HepG2 (cell line): Measurements from ENCODE around the gene ETV5. TPM values are rescaled to one million over a fixed set of nuclear protein-coding genes. Genes with fewer than 3 reads are reported as not detected.

Experiments
- ATAC-seq: fragments of 200-7000 bp; cut with Tn5 transposase; 3 replicates; pipeline ENCODE4 v1.9.1; 2020; ENCODE audit warnings: mild to moderate bottlenecking, moderate library complexity
- BruUV-seq: library from RNA; stranded (reverse); fragments of 400-500 nt; replicated peaks from 2 replicates; lab custom pipeline; 2021; lab: Mats Ljungman, UMichigan
- CTCF ChIA-PET: fragments of 300-600 bp; formaldehyde crosslinking; extraction: SDS; loops from one replicate; lab custom pipeline; 2021; ENCODE audit warnings: low total read pairs, inconsistent platforms, low intra/inter-chr PET ratio; lab: Yijun Ruan, JAX
- POLR2A ChIA-PET: fragments of 350-600 bp; sonication (Branson Sonifier 250); formaldehyde crosslinking; loops from one replicate; lab custom pipeline; 2020; ENCODE audit warnings: antibody characterized with exemption, inconsistent platforms; lab: Yijun Ruan, JAX
- DNase-seq: peaks from one replicate; pipeline ENCODE4 v3.0.0-alpha.2; 2015; ENCODE audit warnings: low spot score
- FAIRE-seq: peaks from 3 replicates; lab custom pipeline; 2011; peaks lifted over from hg19 to GRCh38; lab: Jason Lieb, UNC
- H2AFZ ChIP-seq: one replicate; pipeline ENCODE4 v1.6.1; 2011; ENCODE audit warnings: low read length, inconsistent platforms
- H3K27ac ChIP-seq: fragments of 300-600 bp; 3 replicates; pipeline ENCODE4 v1.8.0; 2011; ENCODE audit warnings: mixed run types, mild to moderate bottlenecking, mixed read lengths, low read length, inconsistent platforms; ENCODE audit not compliant: insufficient read depth; ENCODE audit errors: extremely low read length
- H3K27me3 ChIP-seq, 2 experiments: fragments of 200-600 bp in 1 of 2; 2 replicates in 1 of 2; 3 replicates in 1 of 2; pipeline versions ENCODE4 v1.6.0 to v1.8.0; 2011; ENCODE audit warnings: low read length in 2 of 2, mild to moderate bottlenecking in 2 of 2, moderate library complexity in 2 of 2, inconsistent platforms in 1 of 2; ENCODE audit not compliant: insufficient read depth in 2 of 2, control insufficient read depth in 1 of 2
- H3K36me3 ChIP-seq, 2 experiments: fragments of 200-600 bp in 1 of 2; replicated peaks in 1 of 2; 2 replicates in 1 of 2; 3 replicates in 1 of 2; pipeline versions ENCODE4 v1.5.1 to v1.8.0; 2011; ENCODE audit warnings: low read length in 2 of 2, inconsistent platforms in 1 of 2; ENCODE audit not compliant: insufficient read depth in 2 of 2, control insufficient read depth in 1 of 2
- H3K4me1 ChIP-seq: 2 replicates; pipeline ENCODE4 v1.5.1; 2012; ENCODE audit warnings: low read length, inconsistent platforms; ENCODE audit not compliant: insufficient read depth
- H3K4me2 ChIP-seq: 2 replicates; pipeline ENCODE4 v1.6.0; 2011; ENCODE audit warnings: low read depth, low read length, inconsistent platforms
- H3K4me3 ChIP-seq, 3 experiments: fragments of 200-600 bp in 1 of 3; sonication (generic), shearing (Covaris generic) in 1 of 3; replicated peaks in 1 of 3; 2 replicates each; pipeline ENCODE4 v1.5.1; 2011 to 2016; ENCODE audit warnings: low read length in 3 of 3, inconsistent platforms in 2 of 3, low read depth in 2 of 3, mild to moderate bottlenecking in 2 of 3, control low read depth in 1 of 3, mixed read lengths in 1 of 3; ENCODE audit not compliant: insufficient read depth in 1 of 3
- H3K79me2 ChIP-seq: one replicate; pipeline ENCODE4 v1.6.1; 2011; ENCODE audit warnings: low read length, inconsistent platforms; ENCODE audit not compliant: insufficient read depth
- H3K9ac ChIP-seq: 2 replicates; pipeline ENCODE4 v1.6.0; 2011; ENCODE audit warnings: mild to moderate bottlenecking, low read depth, low read length, inconsistent platforms; ENCODE audit not compliant: insufficient read depth
- H3K9me3 ChIP-seq: 2 replicates; pipeline ENCODE4 v1.5.1; 2012; ENCODE audit warnings: mild to moderate bottlenecking, low read length
- H4K20me1 ChIP-seq: 2 replicates; pipeline ENCODE4 v1.6.0; 2011; ENCODE audit warnings: inconsistent platforms, mild to moderate bottlenecking, low read length, moderate library complexity; ENCODE audit not compliant: insufficient read depth
- CREM ChIP-seq, 2 experiments: sonication (generic) in 1 of 2; formaldehyde crosslinking in 1 of 2; IDR thresholded peaks; 2 replicates each; pipeline versions ENCODE4 v1.4.0 to v1.6.1; 2016 to 2020; ENCODE audit warnings: antibody characterized with exemption in 1 of 2, mild to moderate bottlenecking in 1 of 2, missing genetic modification reagents in 1 of 2
- EP300 ChIP-seq, 3 experiments: sonication (generic) in 1 of 3; formaldehyde crosslinking in 1 of 3; IDR thresholded peaks; 2 replicates each; pipeline versions ENCODE4 v1.5.1 to v1.6.1; 2011 to 2020; ENCODE audit warnings: low read depth in 2 of 3, low read length in 2 of 3, borderline replicate concordance in 1 of 3, improper control_type of control experiment in 1 of 3, mild to moderate bottlenecking in 1 of 3, missing genetic modification reagents in 1 of 3, moderate library complexity in 1 of 3
- HMG20A ChIP-seq: IDR thresholded peaks from 2 replicates; pipeline ENCODE4 v1.6.1; 2016; ENCODE audit warnings: borderline replicate concordance
- PPARG ChIP-seq: conservative IDR thresholded peaks from 2 replicates; pipeline ENCODE4 v1.6.1; 2016; ENCODE audit warnings: missing biosample characterization, missing genetic modification reagents
- RFX3 ChIP-seq: IDR thresholded peaks from 2 replicates; pipeline ENCODE4 v1.6.1; 2016; ENCODE audit warnings: missing biosample characterization, missing genetic modification reagents
- SMC3 ChIP-seq: IDR thresholded peaks from 2 replicates; pipeline ENCODE4 v1.6.1; 2011; ENCODE audit warnings: low read length, improper control_type of control experiment
- STAG1 ChIP-seq: sonication (generic); formaldehyde crosslinking; IDR thresholded peaks from 2 replicates; pipeline ENCODE4 v1.4.0; 2020; ENCODE audit warnings: missing genetic modification reagents
- STAT5B ChIP-seq: sonication (generic); formaldehyde crosslinking; IDR thresholded peaks from 2 replicates; pipeline ENCODE4 v1.4.0; 2020; ENCODE audit warnings: missing genetic modification reagents
- ZFP1 ChIP-seq: IDR thresholded peaks from 2 replicates; pipeline ENCODE4 v1.6.1; 2016
- ZNF510 ChIP-seq: sonication (generic); formaldehyde crosslinking; IDR thresholded peaks from 2 replicates; pipeline ENCODE4 v1.4.0; 2020; ENCODE audit warnings: low read depth, mild to moderate bottlenecking, missing genetic modification reagents
- ZNF652 ChIP-seq: IDR thresholded peaks from 2 replicates; pipeline ENCODE4 v1.6.1; 2016; ENCODE audit warnings: low read depth, borderline replicate concordance
- ZNF878 ChIP-seq: sonication (generic); formaldehyde crosslinking; IDR thresholded peaks from 2 replicates; pipeline ENCODE4 v1.8.1; 2023; ENCODE audit warnings: mild to moderate bottlenecking, missing genetic modification reagents, moderate library complexity
- WGBS: methylation state at CpG from one replicate; pipeline ENCODE4 v1.1.6; 2017; ENCODE audit warnings: low lambda C conversion rate; 5-methylcytosine and 5-hydroxymethylcytosine counted together
- in situ Hi-C: cut with HindIII; loops from 2 replicates; pipeline ENCODE4 v1.10.0; 2017; ENCODE audit warnings: low pct_unique_long_range_greater_than_20kb; ENCODE audit not compliant: extremely low pct_ligation_motif_present
- intact Hi-C: fragments of 100-400 bp; cut with micrococcal nuclease; formaldehyde crosslinking; loops from one replicate; pipeline ENCODE4 v1.10.0; 2022; ENCODE audit not compliant: unreplicated experiment
- polyA plus RNA-seq, 8 experiments: library from polyadenylated mRNA; depleted of rRNA in 3 of 8; stranded (reverse) in 7 of 8; unstranded in 1 of 8; fragments of >200 nt; fragmentation: Illumina TruSeq in 4 of 8; extraction: Trizol in 4 of 8; gene quantifications; 2 replicates each; pipeline versions ENCODE4 v1.2.1 to v1.2.3, GENCODE V29; 2011 to 2016; ENCODE audit warnings: low read depth in 4 of 8, missing spikeins in 1 of 8, mixed read lengths in 1 of 8; ENCODE audit not compliant: insufficient read depth in 1 of 8
- total RNA-seq, 5 experiments: library from RNA; depleted of rRNA; stranded (reverse); fragments of >200 nt; fragmentation: Illumina TruSeq; extraction: Trizol; gene quantifications; 2 replicates each; pipeline ENCODE4 v1.2.3, GENCODE V29; 2016; ENCODE audit warnings: low read depth in 1 of 5
- TF ChIP-seq, protein P1 (sequence below): sonication (generic); formaldehyde crosslinking; IDR thresholded peaks from 2 replicates; pipeline ENCODE4 v1.4.0; 2020; ENCODE audit warnings: missing genetic modification reagents, borderline replicate concordance
- TF ChIP-seq, protein P2 (sequence below): sonication (generic); formaldehyde crosslinking; IDR thresholded peaks from 2 replicates; pipeline ENCODE4 v1.5.0; 2020; ENCODE audit warnings: mild to moderate bottlenecking, missing genetic modification reagents, moderate library complexity
- TF ChIP-seq, protein P3 (sequence below): sonication (generic); formaldehyde crosslinking; IDR thresholded peaks from 2 replicates; pipeline ENCODE4 v1.5.0; 2020; ENCODE audit warnings: mild to moderate bottlenecking, missing genetic modification reagents
- TF ChIP-seq, protein P4 (sequence below): sonication (generic); formaldehyde crosslinking; IDR thresholded peaks from 2 replicates; pipeline ENCODE4 v1.4.0; 2020; ENCODE audit warnings: missing genetic modification reagents

The ETV5 gene
- total and polyA plus RNA-seq, 2 of the 13 experiments (the other 11 are each of a cell fraction or from before 2014, with no cell fraction given), result 52.9 to 57.2 TPM

- POLR2A ChIA-PET, result interaction anchor here (1.1 to 1.3 kb wide), 2 partner anchors 35 to 107 kb away, joined by 3 read pairs; no protein-coding TSS in a partner anchor
- ATAC-seq, result peak; percentile 83
- Histone ChIP-seq H2AFZ (no peak overlapping the region), H3K27me3 (no peaks in the 10 kb centered on the region), H3K4me1 (no peaks in the 10 kb centered on the region), H3K9me3 (no peaks in the 10 kb centered on the region), H3K4me2 (no peak overlapping the region), H3K9ac (no peak overlapping the region), H3K4me3 (no peak overlapping the region), H3K36me3 (no peaks in the 10 kb centered on the region), H3K27ac (no peak overlapping the region), H4K20me1 (no peaks in the 10 kb centered on the region), H3K79me2 (no peaks in the 10 kb centered on the region)
- intact Hi-C loops, result loop anchor here (1.0 to 2.0 kb wide), 2 partner anchors 42 to 239 kb away; no protein-coding TSS in a partner anchor
- in situ Hi-C loops, result no loop called here
- FAIRE-seq, result no peak
- peak; percentile 35 for DNase-seq
- no TSS peak for BruUV-seq
- CTCF ChIA-PET, result interaction anchor here (1.5 kb wide), 1 partner anchor 239 kb away, joined by 11 read pairs; no protein-coding TSS in a partner anchor
- WGBS, result 6% methylated on average over 3 of the region's 3 CpGs
- TF ChIP-seq, protein P1, sequence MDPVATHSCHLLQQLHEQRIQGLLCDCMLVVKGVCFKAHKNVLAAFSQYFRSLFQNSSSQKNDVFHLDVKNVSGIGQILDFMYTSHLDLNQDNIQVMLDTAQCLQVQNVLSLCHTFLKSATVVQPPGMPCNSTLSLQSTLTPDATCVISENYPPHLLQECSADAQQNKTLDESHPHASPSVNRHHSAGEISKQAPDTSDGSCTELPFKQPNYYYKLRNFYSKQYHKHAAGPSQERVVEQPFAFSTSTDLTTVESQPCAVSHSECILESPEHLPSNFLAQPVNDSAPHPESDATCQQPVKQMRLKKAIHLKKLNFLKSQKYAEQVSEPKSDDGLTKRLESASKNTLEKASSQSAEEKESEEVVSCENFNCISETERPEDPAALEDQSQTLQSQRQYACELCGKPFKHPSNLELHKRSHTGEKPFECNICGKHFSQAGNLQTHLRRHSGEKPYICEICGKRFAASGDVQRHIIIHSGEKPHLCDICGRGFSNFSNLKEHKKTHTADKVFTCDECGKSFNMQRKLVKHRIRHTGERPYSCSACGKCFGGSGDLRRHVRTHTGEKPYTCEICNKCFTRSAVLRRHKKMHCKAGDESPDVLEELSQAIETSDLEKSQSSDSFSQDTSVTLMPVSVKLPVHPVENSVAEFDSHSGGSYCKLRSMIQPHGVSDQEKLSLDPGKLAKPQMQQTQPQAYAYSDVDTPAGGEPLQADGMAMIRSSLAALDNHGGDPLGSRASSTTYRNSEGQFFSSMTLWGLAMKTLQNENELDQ (CRISPR knock-in tag), result no peak
- TF ChIP-seq STAT5B (no peak), ZFP1 (CRISPR knock-in tag) (no peak), ZNF510 (no peak), PPARG (CRISPR knock-in tag) (no peak), CREM (IDR thresholded peaks at IDR 0.05) (no peak), CREM (CRISPR knock-in tag; IDR thresholded peaks at IDR 0.05) (no peak), SMC3 (peak; percentile 53), ZNF652 (CRISPR knock-in tag) (no peak), EP300 (IDR thresholded peaks at IDR 0.05; ENCODE audit: low read depth in 2 of 2, low read length in 2 of 2) (no peak), EP300 (CRISPR knock-in tag; IDR thresholded peaks at IDR 0.05; ENCODE audit: borderline replicate concordance) (no peak), ZNF878 (CRISPR knock-in tag) (no peak), HMG20A (CRISPR knock-in tag) (no peak), STAG1 (peak; percentile 74), RFX3 (no peak)
- TF ChIP-seq, protein P2, sequence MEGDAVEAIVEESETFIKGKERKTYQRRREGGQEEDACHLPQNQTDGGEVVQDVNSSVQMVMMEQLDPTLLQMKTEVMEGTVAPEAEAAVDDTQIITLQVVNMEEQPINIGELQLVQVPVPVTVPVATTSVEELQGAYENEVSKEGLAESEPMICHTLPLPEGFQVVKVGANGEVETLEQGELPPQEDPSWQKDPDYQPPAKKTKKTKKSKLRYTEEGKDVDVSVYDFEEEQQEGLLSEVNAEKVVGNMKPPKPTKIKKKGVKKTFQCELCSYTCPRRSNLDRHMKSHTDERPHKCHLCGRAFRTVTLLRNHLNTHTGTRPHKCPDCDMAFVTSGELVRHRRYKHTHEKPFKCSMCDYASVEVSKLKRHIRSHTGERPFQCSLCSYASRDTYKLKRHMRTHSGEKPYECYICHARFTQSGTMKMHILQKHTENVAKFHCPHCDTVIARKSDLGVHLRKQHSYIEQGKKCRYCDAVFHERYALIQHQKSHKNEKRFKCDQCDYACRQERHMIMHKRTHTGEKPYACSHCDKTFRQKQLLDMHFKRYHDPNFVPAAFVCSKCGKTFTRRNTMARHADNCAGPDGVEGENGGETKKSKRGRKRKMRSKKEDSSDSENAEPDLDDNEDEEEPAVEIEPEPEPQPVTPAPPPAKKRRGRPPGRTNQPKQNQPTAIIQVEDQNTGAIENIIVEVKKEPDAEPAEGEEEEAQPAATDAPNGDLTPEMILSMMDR (CRISPR knock-in tag), result peak; percentile 68
- TF ChIP-seq, protein P3, sequence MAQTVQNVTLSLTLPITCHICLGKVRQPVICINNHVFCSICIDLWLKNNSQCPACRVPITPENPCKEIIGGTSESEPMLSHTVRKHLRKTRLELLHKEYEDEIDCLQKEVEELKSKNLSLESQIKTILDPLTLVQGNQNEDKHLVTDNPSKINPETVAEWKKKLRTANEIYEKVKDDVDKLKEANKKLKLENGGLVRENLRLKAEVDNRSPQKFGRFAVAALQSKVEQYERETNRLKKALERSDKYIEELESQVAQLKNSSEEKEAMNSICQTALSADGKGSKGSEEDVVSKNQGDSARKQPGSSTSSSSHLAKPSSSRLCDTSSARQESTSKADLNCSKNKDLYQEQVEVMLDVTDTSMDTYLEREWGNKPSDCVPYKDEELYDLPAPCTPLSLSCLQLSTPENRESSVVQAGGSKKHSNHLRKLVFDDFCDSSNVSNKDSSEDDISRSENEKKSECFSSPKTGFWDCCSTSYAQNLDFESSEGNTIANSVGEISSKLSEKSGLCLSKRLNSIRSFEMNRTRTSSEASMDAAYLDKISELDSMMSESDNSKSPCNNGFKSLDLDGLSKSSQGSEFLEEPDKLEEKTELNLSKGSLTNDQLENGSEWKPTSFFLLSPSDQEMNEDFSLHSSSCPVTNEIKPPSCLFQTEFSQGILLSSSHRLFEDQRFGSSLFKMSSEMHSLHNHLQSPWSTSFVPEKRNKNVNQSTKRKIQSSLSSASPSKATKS (CRISPR knock-in tag), result no peak
- TF ChIP-seq, protein P4, sequence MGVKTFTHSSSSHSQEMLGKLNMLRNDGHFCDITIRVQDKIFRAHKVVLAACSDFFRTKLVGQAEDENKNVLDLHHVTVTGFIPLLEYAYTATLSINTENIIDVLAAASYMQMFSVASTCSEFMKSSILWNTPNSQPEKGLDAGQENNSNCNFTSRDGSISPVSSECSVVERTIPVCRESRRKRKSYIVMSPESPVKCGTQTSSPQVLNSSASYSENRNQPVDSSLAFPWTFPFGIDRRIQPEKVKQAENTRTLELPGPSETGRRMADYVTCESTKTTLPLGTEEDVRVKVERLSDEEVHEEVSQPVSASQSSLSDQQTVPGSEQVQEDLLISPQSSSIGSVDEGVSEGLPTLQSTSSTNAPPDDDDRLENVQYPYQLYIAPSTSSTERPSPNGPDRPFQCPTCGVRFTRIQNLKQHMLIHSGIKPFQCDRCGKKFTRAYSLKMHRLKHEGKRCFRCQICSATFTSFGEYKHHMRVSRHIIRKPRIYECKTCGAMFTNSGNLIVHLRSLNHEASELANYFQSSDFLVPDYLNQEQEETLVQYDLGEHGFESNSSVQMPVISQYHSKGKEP (CRISPR knock-in tag), result no peak
Observed at GRCh38 chr3:186002884-186003472, 105.9 kb downstream of the ETV5 start.
